ENCODE results near the gene HIC1.

The HIC1 gene

GRCh38 chr17:2106308-2106955 lies 51.5 kb downstream of the HIC1 start:
- no peak for DNase-seq

- DNase-seq = no peak
Measured at GRCh38 chr17:2107050-2107449, 52.1 kb downstream of the HIC1 start.

GRCh38 chr17:2107506-2107905 lies 52.6 kb downstream of the HIC1 start:
- DNase-seq = no peak

GRCh38 chr17:2108170-2108569 lies 53.3 kb downstream of the HIC1 start:
- no peak for DNase-seq

GRCh38 chr17:2110436-2110835 lies 55.5 kb downstream of the HIC1 start:
- no peak for DNase-seq

- no peak for DNase-seq
Measured at GRCh38 chr17:2111691-2112090, 56.8 kb downstream of the HIC1 start.

Measured in hematopoietic multipotent progenitor cell treated with erythropoietin and hydrocortisone succinate and interleukin-3 and kit ligand, for 6 days (in vitro differentiated cells).